Measurements from ENCODE around the gene HES5.

DNA sequence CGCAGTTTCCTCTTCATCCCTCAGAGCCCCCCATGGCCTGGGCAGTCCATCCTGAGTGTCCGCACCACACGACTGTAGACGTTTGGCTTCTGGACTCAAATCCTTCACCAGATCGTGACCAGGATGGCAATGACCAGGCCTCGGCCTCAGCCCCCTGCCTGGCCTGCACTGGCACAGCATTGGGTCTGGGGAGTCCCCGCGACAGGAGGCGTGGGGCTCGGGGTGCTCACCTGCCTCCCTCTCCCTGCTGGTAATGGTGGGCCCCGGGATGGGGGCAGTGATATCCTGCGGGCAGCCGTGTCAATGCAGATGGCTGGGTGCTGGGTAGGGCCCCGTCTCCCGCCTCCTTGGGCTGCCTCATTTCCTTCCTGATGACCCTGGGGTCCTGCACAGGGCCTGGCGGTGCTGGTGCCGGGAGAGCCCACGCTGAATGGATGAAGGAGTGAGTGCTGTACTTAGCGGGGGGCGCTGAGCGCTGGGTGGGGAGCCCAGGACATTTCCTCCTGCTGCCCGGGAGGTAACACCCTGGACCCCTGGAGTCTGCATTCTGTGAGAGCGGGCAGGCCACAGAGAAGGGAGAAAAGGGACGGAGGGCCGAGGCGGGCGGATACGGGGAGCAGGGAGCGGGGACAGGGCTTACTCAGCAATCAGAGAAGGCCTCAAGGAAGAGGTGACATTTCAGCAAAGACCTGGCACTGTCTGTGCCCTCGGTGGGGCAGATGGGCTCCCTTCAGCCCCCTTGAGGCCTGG, 24.0 kb upstream of the HES5 start:
- no peak for TF ChIP-seq POLR2A (IDR thresholded peaks at IDR 0.05)
- TF ChIP-seq, protein P1, sequence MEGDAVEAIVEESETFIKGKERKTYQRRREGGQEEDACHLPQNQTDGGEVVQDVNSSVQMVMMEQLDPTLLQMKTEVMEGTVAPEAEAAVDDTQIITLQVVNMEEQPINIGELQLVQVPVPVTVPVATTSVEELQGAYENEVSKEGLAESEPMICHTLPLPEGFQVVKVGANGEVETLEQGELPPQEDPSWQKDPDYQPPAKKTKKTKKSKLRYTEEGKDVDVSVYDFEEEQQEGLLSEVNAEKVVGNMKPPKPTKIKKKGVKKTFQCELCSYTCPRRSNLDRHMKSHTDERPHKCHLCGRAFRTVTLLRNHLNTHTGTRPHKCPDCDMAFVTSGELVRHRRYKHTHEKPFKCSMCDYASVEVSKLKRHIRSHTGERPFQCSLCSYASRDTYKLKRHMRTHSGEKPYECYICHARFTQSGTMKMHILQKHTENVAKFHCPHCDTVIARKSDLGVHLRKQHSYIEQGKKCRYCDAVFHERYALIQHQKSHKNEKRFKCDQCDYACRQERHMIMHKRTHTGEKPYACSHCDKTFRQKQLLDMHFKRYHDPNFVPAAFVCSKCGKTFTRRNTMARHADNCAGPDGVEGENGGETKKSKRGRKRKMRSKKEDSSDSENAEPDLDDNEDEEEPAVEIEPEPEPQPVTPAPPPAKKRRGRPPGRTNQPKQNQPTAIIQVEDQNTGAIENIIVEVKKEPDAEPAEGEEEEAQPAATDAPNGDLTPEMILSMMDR (IDR thresholded peaks at IDR 0.05) = no peak
